ENCODE results near the gene NFS1.

Gene NFS1

DNA sequence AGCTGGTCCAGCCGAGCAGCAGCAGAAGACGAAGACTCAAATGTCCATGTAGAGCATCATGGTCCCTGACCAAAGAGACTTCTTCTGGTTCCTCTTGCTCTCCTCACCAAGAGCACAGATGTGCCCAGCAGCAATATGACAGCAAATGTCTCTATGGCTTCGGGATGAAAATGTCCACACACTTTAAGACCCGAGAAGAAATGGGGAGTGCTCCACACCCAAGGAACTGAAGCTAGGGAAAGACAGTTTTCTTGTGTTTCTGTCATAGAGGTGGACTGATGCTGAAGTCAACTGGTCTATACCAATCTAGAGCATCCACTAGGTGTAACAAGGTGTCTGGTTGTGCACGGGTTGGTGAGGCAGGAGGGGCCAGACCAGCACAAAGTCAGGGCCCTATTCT, 29.9 kb downstream of the NFS1 start:
- no peak for DNase-seq

DNA sequence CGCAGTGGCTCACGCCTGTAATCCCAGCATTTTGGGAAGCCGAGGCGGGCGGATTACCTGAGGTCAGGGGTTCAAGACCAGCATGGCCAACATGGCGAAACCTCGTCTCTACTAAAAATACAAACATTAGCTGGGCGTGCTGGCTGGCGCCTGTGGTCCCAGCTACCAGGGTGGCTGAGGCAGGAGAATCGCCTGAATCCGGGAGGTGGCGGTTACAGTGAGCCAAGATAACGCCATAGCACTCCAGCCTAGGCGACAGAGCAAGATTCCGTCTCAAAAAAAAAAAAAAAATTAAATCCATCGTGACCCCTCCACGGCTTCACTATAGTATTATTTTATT, 33.2 kb downstream of the NFS1 start:
- no peak for DNase-seq

DNA sequence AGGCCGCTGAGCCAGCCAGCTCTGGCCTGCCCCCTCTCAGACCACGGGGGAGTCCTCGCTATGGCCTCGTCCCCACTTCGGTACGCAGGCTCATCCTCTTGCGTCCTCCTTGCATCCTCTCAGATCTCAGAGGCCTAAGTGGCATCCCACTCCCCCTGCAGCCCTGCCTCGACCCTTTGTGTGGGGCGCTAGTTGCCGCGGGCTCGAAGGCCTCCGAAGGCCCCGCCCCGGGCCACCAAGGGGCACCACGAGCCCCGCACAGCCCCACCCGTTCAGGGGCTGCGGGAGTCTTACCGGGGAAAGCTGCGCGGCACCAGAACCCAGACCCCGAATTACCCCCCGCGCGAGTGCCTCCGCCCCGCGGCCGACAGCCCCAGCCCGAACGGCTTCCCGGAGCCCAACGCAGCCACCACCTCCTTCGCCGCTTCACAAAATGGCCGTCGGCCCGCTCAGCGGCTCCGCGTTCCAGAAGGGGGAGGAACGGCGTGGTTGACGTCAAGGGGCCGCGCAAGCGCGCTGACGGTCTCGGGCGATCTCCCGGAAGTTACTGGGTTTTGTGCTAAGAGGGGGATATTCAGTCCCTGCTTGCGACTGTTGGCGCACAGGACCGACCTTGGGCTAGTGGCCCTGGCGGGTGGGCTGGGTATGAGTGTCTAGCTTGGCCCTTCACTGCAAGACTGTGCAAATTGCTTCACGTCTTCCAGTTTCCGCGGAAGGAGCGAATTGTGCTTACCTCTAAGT, 34.5 kb downstream of the NFS1 start, which contains the start of the genes CPNE1 and RBM12:
CPNE1 (minus strand) TSS at position 435 of the 741 bp plus-strand sequence. CDS start 31,977 bp downstream, outside the sequence.
RBM12 (minus strand) TSS at position 435 of the 741 bp plus-strand sequence. CDS start 9,578 bp downstream, outside the sequence.
- DNase-seq, result peak; percentile 97

DNA sequence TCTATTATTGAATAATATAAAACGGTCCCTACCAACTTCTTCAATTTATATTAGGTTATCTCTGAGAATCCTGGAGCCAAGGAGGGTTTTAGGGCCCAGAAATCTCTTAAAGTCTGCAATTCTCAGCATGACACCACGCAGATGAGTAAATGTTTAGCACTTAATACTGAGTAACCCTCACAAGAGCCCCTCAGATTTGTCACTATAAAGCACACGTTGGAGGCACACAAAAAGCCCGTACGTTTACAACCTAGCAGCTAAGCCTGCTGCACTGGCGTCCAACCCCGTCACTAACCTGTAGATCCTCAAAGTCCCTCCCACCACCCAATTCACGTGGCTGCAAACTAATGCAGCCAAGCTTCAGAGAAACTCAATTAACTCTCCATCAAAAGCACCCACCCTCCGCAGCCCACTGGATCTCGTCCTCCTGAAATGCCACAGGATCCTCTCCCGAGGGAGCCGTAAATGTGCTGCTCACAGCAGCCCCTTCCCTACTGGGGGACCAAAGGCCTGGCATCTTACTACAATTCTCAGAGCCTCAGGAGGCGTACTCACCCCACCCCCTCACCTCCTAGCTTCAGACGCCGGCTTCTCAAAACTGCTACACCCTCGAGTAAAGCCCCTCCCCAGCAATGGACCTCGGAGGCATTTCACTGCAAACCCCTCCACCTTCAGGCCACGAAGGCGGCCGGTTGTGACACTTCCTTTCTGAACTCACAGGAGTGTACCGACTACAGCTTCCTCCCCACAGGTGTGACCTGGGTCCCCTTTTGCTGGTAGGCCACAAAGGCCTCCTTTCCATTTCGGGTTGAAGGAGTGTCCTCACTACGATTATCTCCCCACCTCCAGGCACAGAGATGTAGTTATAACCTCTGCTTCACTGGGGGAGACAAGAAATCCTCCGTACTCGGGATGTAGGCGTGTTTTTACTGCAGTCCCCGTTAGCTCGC, 35.4 kb downstream of the NFS1 start:
- no peak for DNase-seq

DNA sequence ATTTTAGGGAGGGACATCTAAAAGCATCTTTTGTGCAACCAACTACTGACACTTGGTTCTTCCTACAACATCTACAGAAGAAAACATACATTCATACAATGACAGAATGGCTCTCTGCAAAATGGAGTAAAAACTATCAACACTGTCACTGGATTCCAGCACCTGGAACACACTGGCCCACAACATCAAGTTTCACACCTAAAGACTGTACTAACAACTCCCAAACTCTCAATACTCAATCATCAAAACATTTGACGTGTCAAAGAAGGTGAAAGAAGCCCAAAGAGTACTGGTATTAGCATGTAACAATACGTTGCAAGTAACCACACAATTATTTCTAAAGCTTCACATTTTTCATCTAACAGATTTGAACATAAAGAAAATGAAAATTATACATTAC, 36.6 kb downstream of the NFS1 start:
- DNase-seq, result no peak

DNA sequence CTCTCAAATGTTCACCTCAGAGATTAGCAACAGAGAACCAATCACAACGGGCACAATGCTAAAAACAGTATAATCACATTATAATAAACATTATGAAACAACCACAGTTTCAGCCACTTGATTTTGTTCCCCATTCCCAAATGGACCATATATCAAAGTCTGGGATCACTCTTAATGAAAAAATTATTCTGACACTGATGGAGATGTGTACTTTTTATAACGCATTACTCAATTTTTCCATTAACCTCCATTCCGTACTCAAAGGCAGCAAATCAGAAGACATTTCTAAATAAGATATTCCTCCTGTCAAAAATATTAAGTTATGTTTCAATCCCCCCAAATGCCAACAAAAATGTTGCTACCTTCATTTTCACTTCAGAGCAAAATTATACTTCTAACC, 37.2 kb downstream of the NFS1 start:
- DNase-seq, result no peak

DNA sequence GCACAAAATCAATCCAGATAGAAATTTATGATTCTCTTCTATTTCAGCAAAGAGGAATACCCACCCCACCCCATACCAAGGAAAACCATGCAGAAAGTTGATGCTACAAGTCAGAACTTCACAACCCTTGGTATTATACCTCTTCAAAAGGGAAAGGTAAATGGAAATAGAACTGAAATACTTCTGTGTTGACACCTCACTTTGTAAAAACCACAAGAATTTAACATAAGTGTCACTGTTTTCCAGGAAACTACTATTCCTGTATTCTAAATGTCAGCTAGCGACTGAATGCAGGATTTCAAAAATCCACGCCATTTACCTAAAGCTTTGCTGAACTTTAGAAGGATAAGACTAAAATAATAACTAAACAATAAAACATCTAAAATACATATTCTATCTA, 38.1 kb downstream of the NFS1 start:
- DNase-seq, result no peak

DNA sequence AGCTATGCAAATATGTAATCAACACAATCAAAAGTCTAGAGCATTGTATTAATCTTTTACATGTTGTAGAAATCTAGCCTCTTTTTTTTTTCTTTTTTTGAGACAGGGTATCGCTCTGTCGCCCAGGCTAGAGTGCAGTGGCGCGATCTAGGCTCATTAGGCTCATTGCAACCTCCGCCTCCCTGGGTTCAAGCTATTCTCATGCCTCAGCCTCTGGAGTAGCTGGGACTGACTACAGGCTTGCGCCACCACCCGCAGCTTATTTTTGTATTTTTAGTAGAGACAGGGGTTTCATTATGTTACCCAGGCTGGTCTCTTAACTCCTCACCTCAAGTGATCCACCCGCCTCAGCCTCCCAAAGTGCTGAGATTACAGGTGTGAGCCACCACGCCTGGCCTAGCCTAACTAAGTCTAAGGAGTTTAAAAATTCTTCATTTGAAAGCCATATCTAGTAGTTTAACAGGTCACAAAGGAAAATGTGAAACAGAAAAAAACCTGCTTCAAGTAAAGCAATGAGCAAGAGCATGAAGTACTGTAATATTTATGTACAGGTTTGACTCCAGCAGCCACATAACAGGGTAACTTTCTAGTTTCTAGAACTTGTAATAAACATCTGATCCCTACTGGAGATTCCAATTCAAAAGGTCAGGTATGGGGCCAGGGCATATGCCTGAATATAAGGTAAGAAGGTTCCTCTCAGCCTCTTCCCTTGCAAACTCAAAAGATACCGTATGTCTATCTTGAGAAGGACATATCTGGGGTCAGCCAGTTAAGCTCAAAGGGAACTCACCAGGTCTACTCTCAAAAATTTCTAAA, 38.8 kb downstream of the NFS1 start:
- DNase-seq, result no peak

DNA sequence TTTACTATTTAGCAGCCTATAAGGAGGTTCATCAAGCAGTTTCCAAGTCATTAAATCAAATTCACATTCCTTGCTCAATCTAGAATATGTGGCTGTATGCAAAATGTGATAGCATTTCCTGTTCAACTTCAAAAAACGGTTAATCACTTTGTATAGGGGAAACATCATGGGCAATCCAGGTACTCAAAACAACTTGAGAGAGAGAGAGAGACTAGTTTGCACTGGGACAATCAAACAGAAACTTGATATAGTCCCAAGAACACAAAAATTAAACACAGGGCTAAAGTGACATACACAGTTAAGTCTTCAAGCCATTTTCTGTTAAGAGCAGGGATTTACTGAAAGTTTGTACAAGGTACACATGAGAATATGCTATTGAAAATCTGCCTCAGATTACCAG, 41.9 kb downstream of the NFS1 start:
- no peak for DNase-seq

DNA sequence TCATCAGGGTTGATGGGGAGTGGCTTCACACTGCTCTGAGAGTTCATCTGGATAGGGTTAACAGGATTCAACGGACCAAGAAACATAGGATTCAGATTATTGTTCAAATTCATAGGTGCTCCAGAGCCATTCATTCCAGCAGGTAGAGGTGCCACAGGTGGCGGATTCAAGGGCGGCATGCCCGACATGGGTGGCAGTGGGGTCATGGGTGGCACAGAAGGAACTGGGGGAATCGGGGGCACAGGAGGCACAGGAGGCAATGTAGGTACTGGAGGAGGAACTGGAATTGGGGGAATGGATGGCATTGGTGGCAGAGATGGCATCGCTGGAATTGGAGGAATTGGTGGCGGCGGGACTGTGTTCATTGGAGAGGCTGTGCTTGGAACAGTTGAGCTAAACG, 44.7 kb downstream of the NFS1 start:
- DNase-seq, result no peak

DNA sequence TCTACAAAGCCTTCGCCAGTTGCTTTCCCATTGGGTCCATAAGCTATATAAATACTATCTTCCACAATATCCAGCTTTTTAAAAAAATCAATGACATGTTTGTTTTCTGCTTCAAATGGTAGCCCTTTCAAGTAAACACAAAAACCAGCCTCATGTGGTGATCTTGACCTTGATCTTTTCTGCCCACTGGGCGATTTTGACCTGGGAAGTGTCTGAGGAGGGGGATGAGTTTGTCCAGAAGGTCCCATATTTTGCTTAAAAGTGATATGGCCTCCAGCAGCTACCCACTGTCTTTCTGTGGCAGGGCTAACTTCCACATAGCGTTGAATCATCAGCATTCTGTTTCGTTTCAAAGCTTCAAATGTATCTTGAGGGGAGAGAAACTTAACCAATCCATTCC, 45.3 kb downstream of the NFS1 start:
- no peak for DNase-seq

DNA sequence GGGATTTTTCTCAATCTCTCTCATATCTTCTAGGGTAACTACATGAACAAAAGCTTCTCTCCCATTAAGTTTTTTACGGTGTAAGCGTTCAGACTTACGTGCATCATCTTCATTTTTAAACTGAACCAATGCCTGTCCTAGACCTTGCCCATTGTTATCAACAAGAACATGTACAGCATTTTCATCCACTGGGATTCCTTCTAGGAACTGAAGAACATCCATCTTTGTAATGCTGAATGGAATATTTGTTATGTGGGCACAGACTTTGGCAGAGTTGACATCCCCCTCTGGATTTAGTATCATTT, 45.8 kb downstream of the NFS1 start:
- DNase-seq, result no peak

DNA sequence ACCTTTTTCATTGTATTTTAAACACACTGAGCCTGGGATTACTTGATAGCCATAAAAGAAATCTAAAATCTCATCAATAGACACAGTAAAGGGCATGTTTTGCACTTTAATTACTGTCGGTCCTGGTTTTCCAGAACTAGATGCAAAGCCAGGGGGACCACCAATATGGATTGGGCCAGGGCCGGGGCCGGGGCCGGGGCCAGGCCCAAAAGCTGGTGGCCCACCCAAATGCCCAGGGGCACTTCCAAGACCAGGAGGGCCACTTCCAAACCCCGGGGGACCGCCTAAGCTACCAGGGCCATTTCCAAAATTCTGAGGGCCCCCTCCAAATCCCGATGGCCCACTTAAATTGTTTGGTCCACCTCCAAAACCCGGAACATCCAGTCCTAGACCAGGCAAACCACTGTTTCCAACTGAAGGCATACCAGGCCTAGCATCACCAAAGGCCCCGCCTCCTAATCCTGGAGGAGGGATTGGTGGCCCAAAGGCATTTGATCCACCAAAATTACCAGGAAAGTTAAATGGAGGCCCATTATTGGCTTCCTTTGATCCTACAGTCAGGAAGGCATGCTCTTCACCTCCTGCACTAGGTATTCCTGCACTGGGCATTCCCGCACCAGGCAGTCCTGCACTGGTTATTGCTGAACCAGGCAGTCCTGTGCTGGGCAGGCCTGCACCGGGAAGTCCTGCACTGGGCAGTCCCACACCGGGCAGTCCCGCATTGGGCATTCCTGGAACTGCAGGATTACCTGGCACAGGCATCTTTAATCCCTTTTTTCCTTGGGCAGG, 46.3 kb downstream of the NFS1 start:
- no peak for DNase-seq

DNA sequence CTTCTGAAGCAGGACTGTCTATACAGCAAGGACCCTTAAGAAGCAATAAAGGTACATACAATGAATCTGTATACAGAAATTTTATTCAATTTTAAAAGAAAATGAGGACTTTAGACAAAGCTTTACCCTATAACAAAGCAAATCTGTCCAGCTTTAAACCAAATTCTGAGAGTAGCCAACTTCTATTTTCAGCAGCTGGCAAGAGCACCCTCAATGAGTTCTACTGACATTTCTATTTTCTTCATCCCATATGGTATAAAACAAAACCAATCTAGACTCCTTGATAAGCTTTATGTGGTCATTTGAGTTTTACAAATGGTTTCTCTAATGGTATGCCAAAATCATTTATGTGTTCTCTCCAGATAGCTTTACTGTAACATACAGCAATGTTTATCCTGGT, 47.2 kb downstream of the NFS1 start:
- no peak for DNase-seq

DNA sequence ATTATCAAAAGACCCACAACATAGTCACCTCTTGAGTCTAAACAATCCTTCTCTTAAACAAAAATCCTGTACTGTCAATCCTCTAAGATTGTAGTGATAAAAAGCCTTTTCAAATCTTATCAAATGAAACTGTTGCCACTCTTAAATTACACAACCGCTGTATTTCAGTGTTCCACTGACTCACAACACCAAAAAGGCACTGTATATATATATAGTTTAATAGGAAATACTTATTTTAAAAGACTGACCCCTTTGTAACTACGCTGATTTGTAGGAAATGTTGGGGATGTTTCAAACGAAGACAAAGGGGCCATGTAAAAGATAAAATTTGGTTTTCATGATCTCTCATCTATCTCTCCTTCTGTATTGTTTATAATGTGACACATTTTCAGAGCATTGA, 48.5 kb downstream of the NFS1 start:
- no peak for DNase-seq

DNA sequence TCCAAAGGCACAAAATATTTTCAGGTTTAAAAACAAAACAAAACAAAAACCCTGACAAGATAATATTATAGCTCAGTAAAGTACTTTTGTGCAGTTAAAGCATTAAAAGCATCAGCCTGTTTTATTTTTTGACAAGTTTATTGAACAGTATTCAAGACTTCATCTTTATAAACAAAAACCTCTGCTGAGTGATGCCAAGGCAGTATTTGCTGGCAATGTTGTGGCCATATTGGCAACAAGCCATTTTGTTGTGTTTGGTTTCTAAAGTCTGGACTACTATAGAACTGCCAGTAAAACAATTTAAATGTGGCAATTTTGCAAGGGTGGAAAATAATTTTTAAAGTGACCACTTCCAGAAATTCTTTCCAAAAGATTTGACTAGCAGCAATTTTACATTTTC, 50.3 kb downstream of the NFS1 start:
- DNase-seq, result no peak

DNA sequence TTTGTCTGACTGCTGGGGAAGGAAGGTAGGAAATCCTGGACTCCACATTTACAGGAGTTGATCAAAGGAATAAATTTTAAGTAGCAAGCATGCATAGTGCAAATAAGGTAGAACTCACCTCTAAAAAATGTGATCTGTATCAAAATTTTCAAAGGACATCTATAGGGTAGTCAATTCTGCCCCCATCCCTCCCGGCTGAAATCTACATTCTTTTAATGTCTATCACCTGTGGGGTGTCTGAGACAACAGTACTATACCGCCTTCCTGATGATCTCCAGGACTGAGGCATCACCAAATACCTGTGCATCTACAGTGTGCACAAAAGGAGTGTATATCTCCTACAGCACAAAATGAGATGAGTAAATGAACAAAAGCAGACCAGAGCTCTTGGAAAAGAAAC, 54.3 kb downstream of the NFS1 start:
- DNase-seq, result no peak

DNA sequence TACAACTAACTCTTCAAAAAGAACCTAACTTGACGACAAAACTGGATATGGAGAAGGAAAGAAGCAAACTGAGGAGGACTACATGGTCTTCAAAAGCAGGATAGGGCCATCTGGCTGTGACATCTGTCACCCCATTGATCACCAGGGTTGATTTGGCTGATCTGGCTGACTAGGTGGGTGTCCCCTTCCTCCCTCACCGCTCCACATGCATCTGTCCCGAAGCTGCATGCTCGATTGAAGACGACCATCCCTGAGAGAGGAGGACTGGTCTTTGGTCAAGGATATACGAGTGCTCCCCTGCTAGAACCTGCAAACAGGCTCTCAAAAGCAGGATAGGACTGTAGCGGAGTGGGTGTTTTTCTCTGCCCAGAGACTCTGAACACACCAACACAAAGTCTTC, 56.1 kb downstream of the NFS1 start:
- DNase-seq, result no peak

DNA sequence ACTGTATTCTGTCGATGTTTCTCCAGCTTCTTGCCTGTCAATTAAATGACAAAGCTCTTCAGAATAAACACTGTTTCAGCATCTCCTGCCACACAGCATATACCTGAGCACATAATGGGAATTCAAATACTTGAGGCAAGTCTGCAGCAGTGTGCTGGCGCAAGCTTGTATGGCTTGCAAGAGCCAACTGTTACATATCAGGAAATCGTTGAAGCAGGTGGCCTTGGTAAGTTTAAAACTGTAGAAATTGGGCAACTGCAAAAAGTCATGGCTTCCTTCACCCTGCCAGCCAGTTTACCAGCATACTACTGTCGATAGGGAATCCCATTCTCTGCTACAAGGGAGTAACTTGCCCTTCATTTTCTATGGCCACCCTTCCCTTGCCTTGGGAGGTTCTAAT, 57.4 kb downstream of the NFS1 start:
- DNase-seq, result no peak

DNA sequence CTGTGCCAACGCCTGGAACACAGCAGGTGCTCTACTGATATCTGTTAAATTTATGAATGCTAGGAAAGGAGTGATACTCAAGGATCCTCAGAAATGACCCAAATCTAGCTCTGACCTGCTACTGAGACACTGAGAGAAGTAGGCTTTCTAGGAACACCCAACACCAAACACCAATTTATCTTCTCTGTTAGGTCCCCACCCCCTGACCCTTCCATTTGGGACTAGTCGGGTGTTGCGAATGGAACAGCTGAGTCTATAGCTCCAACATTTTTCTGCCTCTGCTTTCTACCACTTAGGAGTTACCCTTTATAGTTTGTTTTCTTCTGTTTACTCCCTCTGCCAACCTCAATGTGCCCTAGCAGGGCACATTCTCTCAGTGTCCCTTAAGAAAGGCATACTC, 58.4 kb downstream of the NFS1 start:
- no peak for DNase-seq

DNA sequence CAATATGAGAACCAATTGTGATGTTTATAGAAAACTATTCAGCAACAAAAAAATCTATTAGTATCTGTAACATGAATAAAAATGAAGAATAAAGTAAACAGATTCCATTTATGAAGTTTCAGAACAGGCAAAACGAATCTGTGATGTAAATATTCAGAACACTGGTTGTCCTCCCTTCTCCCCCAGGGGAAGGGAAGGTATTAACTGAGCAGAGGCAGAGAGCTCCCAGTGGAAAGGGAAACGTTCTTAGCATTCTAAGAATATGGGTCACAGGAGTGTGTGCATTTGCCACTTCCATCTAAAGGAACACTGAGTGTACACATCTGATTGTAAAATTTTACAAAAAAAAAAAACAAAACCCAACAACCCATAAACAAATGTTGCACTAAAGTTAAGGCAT, 60.4 kb downstream of the NFS1 start:
- DNase-seq, result no peak

DNA sequence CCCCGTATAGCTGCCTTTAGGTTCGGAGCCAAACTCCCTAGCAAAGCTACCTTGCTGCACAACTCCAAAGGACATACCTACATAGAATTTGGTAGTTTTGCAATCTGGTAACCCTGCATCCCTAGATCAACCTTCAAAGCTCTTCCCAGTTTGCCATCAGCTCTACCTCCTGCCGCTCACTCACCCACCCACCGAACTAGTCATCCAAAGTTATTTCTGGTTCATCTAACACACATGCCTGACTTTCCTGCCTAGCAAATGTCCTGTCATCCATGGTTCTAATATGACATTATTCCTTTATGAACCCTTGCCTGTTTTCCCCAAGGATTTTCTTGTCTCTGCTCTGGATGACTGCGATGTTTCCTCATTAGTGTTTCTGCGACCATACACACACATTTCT, 61.9 kb downstream of the NFS1 start:
- DNase-seq, result no peak

DNA sequence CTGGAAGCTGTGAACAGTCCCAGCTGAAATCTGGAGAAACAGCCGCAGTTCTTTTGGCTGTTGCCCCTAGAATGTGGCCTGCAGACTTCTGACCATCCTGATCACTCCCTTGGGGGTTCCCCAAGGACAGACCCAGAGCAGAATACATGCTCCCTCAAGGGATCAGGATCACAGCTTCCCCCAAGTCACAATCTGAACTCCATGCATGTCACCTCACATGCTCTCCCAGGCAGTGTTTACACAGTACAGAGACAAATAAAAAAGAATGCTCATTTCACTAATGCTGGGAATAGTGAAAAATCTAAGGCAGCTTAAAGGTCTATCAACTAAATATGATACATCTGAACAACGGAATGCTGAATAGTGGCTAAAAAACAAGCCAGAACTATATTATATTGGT, 63.1 kb downstream of the NFS1 start:
- no peak for DNase-seq

Data from right forelimb (tissue), 1 donor.